Hepatocyte (in vitro differentiated cells): ENCODE measurements around the gene PRKG1.

ENCODE experiments used
- CTCF ChIP-seq: fragments of 200-600 bp; sonication (generic); IDR thresholded peaks from 2 replicates; pipeline ENCODE4 v1.5.1; 2016; ENCODE audit warnings: antibody characterized with exemption, mild to moderate bottlenecking; ENCODE audit not compliant: poor library complexity
- EZH2 ChIP-seq: fragments of 200-600 bp; sonication (generic); IDR thresholded peaks from 2 replicates; pipeline ENCODE4 v1.6.1; 2016; ENCODE audit warnings: antibody characterized with exemption, mild to moderate bottlenecking, borderline replicate concordance
- EZH2phosphoT487 ChIP-seq: fragments of 200-600 bp; sonication (generic); IDR thresholded peaks from one replicate; pipeline ENCODE4 v1.6.1; 2018; ENCODE audit warnings: antibody characterized with exemption, mild to moderate bottlenecking, low read depth, moderate library complexity; ENCODE audit not compliant: unreplicated experiment, severe bottlenecking

GRCh38 chr10:51035344-51035743 is 38.9 kb upstream of the PRKG1 start:
- TF ChIP-seq EZH2 (no peak), CTCF (no peak), EZH2phosphoT487 (no peak)
